ENCODE results near the gene CYP8B1. TPM values are rescaled to one million over a fixed set of nuclear protein-coding genes. Genes with fewer than 3 reads are reported as not detected.

Gene CYP8B1
- total RNA-seq, 1 donor from 2014 or later = not detected

GRCh38 chr3:42901073-42901415, 25.4 kb upstream of the CYP8B1 start:
- Mint-ChIP-seq H3K36me3 (ENCODE audit: low read depth) (peaks cover 3% of the 10 kb centered on the region), H3K4me1 (no peaks in the 10 kb centered on the region), H3K27ac (ENCODE audit: unreplicated experiment) (no peak overlapping the region), H3K9me3 (peaks cover 3% of the 10 kb centered on the region), H3K4me3 (no peak overlapping the region), H3K27me3 (ENCODE audit: low read depth) (peaks cover 25% of the 10 kb centered on the region)
- TF ChIP-seq CTCF (conservative IDR thresholded peaks at IDR 0.05) = no peak
- DNase-seq (ENCODE audit: low read depth, low spot score) = no peak

- peaks cover 3% of the 10 kb centered on the region for H3K36me3 Mint-ChIP-seq (ENCODE audit: low read depth)
- H3K27ac Mint-ChIP-seq (ENCODE audit: unreplicated experiment) = no peak overlapping the region
- H3K4me3 Mint-ChIP-seq = no peak overlapping the region
- peaks cover 25% of the 10 kb centered on the region for H3K27me3 Mint-ChIP-seq (ENCODE audit: low read depth)
- no peaks in the 10 kb centered on the region for H3K4me1 Mint-ChIP-seq
- DNase-seq (ENCODE audit: low read depth, low spot score) = no peak
- H3K9me3 Mint-ChIP-seq = peaks cover 3% of the 10 kb centered on the region
- TF ChIP-seq CTCF (conservative IDR thresholded peaks at IDR 0.05) = no peak
Observed at GRCh38 chr3:42900226-42901072, 24.8 kb upstream of the CYP8B1 start.

GRCh38 chr3:42898896-42899675, 23.4 kb upstream of the CYP8B1 start:
- no peak for TF ChIP-seq CTCF (conservative IDR thresholded peaks at IDR 0.05)
- no peaks in the 10 kb centered on the region for H3K9me3 Mint-ChIP-seq
- DNase-seq (ENCODE audit: low read depth, low spot score) = no peak
- H3K27ac Mint-ChIP-seq (ENCODE audit: unreplicated experiment) = no peak overlapping the region
- H3K36me3 Mint-ChIP-seq (ENCODE audit: low read depth) = no peaks in the 10 kb centered on the region
- no peaks in the 10 kb centered on the region for H3K4me1 Mint-ChIP-seq
- peaks cover 18% of the 10 kb centered on the region for H3K27me3 Mint-ChIP-seq (ENCODE audit: low read depth)
- no peak overlapping the region for H3K4me3 Mint-ChIP-seq

GRCh38 chr3:42895580-42895868, 19.8 kb upstream of the CYP8B1 start:
- H3K4me3 Mint-ChIP-seq = no peak overlapping the region
- H3K4me1 Mint-ChIP-seq = no peaks in the 10 kb centered on the region
- H3K27me3 Mint-ChIP-seq (ENCODE audit: low read depth) = peaks cover 8% of the 10 kb centered on the region
- no peaks in the 10 kb centered on the region for H3K9me3 Mint-ChIP-seq
- no peak for TF ChIP-seq CTCF (conservative IDR thresholded peaks at IDR 0.05)
- DNase-seq (ENCODE audit: low read depth, low spot score) = no peak
- no peak overlapping the region for H3K27ac Mint-ChIP-seq (ENCODE audit: unreplicated experiment)
- no peaks in the 10 kb centered on the region for H3K36me3 Mint-ChIP-seq (ENCODE audit: low read depth)

- Mint-ChIP-seq H3K4me1 (no peaks in the 10 kb centered on the region), H3K27me3 (ENCODE audit: low read depth) (peaks cover 7% of the 10 kb centered on the region), H3K9me3 (no peaks in the 10 kb centered on the region), H3K36me3 (ENCODE audit: low read depth) (no peaks in the 10 kb centered on the region), H3K27ac (ENCODE audit: unreplicated experiment) (no peak overlapping the region), H3K4me3 (no peak overlapping the region)
- no peak for DNase-seq (ENCODE audit: low read depth, low spot score)
- TF ChIP-seq CTCF (conservative IDR thresholded peaks at IDR 0.05) = no peak
Observed at GRCh38 chr3:42894698-42895579, 19.3 kb upstream of the CYP8B1 start.
